K562 (cell line): ENCODE results near the gene CRKL. TPM values are rescaled to one million over a fixed set of nuclear protein-coding genes. Genes with fewer than 3 reads are reported as not detected.

Source experiments
- BRCA1 ChIP-seq, 2 experiments: fragments of 450-650 bp in 1 of 2; sonication (generic) in 1 of 2; formaldehyde crosslinking in 1 of 2; IDR thresholded peaks; 2 replicates each; pipeline versions ENCODE4 v1.5.0 to v1.6.1; 2017 to 2020; ENCODE audit warnings: mild to moderate bottlenecking in 1 of 2, missing genetic modification reagents in 1 of 2
- FOXP1 ChIP-seq: sonication (generic); formaldehyde crosslinking; IDR thresholded peaks from 2 replicates; pipeline ENCODE4 v1.8.0; 2022; ENCODE audit warnings: mild to moderate bottlenecking, missing genetic modification reagents
- L3MBTL2 ChIP-seq: fragments of 450-650 bp; IDR thresholded peaks from 2 replicates; pipeline ENCODE4 v1.6.1; 2016; ENCODE audit warnings: mild to moderate bottlenecking, moderate library complexity
- NFIX ChIP-seq: fragments of 250-450 bp; sonication (Bioruptor Pico); IDR thresholded peaks from 2 replicates; pipeline ENCODE4 v1.4.0; 2020; ENCODE audit warnings: low read depth, mild to moderate bottlenecking, moderate library complexity
- PHB ChIP-seq: fragments of 250-450 bp; sonication (Bioruptor Pico); IDR thresholded peaks from 2 replicates; pipeline ENCODE4 v1.5.0; 2021
- TSC22D4 ChIP-seq: fragments of 450-650 bp; IDR thresholded peaks from 2 replicates; pipeline ENCODE4 v1.6.1; 2016; ENCODE audit warnings: missing genetic modification characterization, missing biosample characterization, control low read depth
- ZFX ChIP-seq: sonication (generic); formaldehyde crosslinking; IDR thresholded peaks from 2 replicates; pipeline ENCODE4 v1.8.0; 2022; ENCODE audit warnings: mild to moderate bottlenecking, missing genetic modification reagents, moderate library complexity
- ZNF282 ChIP-seq: sonication (generic); formaldehyde crosslinking; IDR thresholded peaks from 2 replicates; pipeline ENCODE4 v1.8.1; 2023; ENCODE audit warnings: missing genetic modification reagents
- polyA plus RNA-seq, 8 experiments: library from polyadenylated mRNA; depleted of rRNA in 4 of 8; stranded (reverse) in 5 of 8; unstranded in 3 of 8; fragments of >200 nt; fragmentation: Nextera tagmentation in 2 of 8; fragmentation: Illumina TruSeq in 1 of 8; extraction: Ambion mirVana in 2 of 8; extraction: Trizol in 1 of 8; gene quantifications; 2 replicates each; pipeline versions ENCODE4 v1.2.1 to v1.2.3, GENCODE V29; 2011 to 2014; ENCODE audit warnings: inconsistent platforms in 1 of 8, missing spikeins in 1 of 8
- total RNA-seq, 7 experiments: library from RNA; depleted of rRNA in 6 of 7; stranded (reverse); fragments of >200 nt in 6 of 7; fragmentation: Illumina TruSeq in 2 of 7; extraction: Trizol in 2 of 7; gene quantifications; 2 replicates each; pipeline versions ENCODE4 v1.2.1 to v1.2.3, GENCODE V29; 2011 to 2021; ENCODE audit warnings: low replicate concordance in 1 of 7
- TF ChIP-seq, protein P1 (sequence below): fragments of 200-600 bp; sonication (generic); IDR thresholded peaks from one replicate; pipeline ENCODE4 v1.6.1; 2012; ENCODE audit warnings: mild to moderate bottlenecking, low read depth, low read length, inconsistent platforms
- TF ChIP-seq, protein P2 (sequence below): fragments of 450-650 bp; formaldehyde crosslinking; IDR thresholded peaks from 2 replicates; pipeline ENCODE4 v1.4.0; 2020; ENCODE audit warnings: mild to moderate bottlenecking, moderate library complexity
- TF ChIP-seq, protein P3 (sequence below): fragments of 450-650 bp; IDR thresholded peaks from 2 replicates; pipeline ENCODE4 v1.6.1; 2017; ENCODE audit warnings: antibody characterized with exemption

The CRKL gene
- total and polyA plus RNA-seq, 9 of the 15 experiments (the other 6 are each of a cell fraction or from before 2014, with no cell fraction given): 100 to 263 (median 124) TPM

DNA sequence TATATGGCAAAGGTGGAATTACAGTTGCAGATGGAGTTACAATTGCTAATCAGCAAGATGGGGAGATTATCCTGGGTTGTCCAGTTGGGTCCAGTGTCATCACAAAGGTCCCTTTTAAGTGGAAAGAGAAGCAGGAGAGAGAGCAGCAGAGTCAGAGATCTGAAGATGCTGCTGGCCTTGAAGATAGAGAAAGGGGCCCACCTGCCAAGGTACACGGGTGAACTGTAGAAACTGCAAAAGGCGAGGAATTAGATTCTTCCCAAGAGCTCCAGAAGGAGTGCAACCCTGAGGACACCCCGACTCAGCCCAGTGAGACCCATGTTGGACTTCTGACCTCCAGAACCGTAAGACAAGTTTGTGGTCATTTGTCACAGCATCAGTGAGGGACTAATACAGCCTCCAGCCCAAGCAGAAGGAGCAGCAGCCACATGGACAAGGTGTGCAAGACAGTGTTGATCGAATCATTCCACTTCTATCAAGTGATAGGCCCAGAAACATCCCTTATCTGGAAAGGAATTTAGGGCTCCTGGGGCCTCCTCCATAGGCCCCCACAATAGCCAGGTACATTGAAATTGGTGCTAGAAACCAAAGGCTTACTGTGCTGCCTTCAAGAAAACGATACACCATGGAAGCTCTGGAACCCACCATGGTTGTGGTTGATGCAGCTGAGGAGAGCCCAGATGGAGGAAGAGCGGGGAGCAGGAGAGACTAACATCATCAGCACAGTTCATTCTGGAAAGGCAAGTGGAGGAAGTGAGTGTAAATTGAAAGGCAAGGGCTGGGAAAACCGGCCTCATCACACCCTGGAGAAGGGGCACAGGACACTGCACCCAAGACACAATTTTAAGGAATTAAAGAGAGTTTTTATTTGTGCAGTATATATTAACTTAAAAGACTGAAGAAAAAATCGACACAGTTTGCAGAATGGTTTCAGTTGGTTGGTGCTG is 35.1 kb upstream of the CRKL start (continued):
- TF ChIP-seq, protein P1, sequence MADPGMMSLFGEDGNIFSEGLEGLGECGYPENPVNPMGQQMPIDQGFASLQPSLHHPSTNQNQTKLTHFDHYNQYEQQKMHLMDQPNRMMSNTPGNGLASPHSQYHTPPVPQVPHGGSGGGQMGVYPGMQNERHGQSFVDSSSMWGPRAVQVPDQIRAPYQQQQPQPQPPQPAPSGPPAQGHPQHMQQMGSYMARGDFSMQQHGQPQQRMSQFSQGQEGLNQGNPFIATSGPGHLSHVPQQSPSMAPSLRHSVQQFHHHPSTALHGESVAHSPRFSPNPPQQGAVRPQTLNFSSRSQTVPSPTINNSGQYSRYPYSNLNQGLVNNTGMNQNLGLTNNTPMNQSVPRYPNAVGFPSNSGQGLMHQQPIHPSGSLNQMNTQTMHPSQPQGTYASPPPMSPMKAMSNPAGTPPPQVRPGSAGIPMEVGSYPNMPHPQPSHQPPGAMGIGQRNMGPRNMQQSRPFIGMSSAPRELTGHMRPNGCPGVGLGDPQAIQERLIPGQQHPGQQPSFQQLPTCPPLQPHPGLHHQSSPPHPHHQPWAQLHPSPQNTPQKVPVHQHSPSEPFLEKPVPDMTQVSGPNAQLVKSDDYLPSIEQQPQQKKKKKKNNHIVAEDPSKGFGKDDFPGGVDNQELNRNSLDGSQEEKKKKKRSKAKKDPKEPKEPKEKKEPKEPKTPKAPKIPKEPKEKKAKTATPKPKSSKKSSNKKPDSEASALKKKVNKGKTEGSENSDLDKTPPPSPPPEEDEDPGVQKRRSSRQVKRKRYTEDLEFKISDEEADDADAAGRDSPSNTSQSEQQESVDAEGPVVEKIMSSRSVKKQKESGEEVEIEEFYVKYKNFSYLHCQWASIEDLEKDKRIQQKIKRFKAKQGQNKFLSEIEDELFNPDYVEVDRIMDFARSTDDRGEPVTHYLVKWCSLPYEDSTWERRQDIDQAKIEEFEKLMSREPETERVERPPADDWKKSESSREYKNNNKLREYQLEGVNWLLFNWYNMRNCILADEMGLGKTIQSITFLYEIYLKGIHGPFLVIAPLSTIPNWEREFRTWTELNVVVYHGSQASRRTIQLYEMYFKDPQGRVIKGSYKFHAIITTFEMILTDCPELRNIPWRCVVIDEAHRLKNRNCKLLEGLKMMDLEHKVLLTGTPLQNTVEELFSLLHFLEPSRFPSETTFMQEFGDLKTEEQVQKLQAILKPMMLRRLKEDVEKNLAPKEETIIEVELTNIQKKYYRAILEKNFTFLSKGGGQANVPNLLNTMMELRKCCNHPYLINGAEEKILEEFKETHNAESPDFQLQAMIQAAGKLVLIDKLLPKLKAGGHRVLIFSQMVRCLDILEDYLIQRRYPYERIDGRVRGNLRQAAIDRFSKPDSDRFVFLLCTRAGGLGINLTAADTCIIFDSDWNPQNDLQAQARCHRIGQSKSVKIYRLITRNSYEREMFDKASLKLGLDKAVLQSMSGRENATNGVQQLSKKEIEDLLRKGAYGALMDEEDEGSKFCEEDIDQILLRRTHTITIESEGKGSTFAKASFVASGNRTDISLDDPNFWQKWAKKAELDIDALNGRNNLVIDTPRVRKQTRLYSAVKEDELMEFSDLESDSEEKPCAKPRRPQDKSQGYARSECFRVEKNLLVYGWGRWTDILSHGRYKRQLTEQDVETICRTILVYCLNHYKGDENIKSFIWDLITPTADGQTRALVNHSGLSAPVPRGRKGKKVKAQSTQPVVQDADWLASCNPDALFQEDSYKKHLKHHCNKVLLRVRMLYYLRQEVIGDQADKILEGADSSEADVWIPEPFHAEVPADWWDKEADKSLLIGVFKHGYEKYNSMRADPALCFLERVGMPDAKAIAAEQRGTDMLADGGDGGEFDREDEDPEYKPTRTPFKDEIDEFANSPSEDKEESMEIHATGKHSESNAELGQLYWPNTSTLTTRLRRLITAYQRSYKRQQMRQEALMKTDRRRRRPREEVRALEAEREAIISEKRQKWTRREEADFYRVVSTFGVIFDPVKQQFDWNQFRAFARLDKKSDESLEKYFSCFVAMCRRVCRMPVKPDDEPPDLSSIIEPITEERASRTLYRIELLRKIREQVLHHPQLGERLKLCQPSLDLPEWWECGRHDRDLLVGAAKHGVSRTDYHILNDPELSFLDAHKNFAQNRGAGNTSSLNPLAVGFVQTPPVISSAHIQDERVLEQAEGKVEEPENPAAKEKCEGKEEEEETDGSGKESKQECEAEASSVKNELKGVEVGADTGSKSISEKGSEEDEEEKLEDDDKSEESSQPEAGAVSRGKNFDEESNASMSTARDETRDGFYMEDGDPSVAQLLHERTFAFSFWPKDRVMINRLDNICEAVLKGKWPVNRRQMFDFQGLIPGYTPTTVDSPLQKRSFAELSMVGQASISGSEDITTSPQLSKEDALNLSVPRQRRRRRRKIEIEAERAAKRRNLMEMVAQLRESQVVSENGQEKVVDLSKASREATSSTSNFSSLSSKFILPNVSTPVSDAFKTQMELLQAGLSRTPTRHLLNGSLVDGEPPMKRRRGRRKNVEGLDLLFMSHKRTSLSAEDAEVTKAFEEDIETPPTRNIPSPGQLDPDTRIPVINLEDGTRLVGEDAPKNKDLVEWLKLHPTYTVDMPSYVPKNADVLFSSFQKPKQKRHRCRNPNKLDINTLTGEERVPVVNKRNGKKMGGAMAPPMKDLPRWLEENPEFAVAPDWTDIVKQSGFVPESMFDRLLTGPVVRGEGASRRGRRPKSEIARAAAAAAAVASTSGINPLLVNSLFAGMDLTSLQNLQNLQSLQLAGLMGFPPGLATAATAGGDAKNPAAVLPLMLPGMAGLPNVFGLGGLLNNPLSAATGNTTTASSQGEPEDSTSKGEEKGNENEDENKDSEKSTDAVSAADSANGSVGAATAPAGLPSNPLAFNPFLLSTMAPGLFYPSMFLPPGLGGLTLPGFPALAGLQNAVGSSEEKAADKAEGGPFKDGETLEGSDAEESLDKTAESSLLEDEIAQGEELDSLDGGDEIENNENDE: peak; percentile 69
- no peak for TF ChIP-seq L3MBTL2
- TF ChIP-seq TSC22D4: 0 out of 2 replicates have a peak, but pooled peaks have one; percentile 45
- TF ChIP-seq ZFX (CRISPR knock-in tag): peak; percentile 32; the same call in 1 of the 2 replicates
- TF ChIP-seq, protein P2, sequence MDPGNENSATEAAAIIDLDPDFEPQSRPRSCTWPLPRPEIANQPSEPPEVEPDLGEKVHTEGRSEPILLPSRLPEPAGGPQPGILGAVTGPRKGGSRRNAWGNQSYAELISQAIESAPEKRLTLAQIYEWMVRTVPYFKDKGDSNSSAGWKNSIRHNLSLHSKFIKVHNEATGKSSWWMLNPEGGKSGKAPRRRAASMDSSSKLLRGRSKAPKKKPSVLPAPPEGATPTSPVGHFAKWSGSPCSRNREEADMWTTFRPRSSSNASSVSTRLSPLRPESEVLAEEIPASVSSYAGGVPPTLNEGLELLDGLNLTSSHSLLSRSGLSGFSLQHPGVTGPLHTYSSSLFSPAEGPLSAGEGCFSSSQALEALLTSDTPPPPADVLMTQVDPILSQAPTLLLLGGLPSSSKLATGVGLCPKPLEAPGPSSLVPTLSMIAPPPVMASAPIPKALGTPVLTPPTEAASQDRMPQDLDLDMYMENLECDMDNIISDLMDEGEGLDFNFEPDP (CRISPR knock-in tag): no peak
- TF ChIP-seq NFIX (CRISPR knock-in tag): no peak
- TF ChIP-seq ZNF282 (CRISPR knock-in tag): no peak
- TF ChIP-seq BRCA1 (IDR thresholded peaks at IDR 0.05): no peak
- TF ChIP-seq BRCA1 (CRISPR knock-in tag; IDR thresholded peaks at IDR 0.05): peak; percentile 92; the same call in 1 of the 2 replicates
- no peak for TF ChIP-seq PHB (CRISPR knock-in tag)
- no peak for TF ChIP-seq FOXP1 (CRISPR knock-in tag)
- TF ChIP-seq, protein P3, sequence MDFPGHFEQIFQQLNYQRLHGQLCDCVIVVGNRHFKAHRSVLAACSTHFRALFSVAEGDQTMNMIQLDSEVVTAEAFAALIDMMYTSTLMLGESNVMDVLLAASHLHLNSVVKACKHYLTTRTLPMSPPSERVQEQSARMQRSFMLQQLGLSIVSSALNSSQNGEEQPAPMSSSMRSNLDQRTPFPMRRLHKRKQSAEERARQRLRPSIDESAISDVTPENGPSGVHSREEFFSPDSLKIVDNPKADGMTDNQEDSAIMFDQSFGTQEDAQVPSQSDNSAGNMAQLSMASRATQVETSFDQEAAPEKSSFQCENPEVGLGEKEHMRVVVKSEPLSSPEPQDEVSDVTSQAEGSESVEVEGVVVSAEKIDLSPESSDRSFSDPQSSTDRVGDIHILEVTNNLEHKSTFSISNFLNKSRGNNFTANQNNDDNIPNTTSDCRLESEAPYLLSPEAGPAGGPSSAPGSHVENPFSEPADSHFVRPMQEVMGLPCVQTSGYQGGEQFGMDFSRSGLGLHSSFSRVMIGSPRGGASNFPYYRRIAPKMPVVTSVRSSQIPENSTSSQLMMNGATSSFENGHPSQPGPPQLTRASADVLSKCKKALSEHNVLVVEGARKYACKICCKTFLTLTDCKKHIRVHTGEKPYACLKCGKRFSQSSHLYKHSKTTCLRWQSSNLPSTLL: no peak
